ENCODE data around the gene FASN.
"Not testable (repeated sequence)": the region's sequence is repeated elsewhere in the genome, so short reads cannot be mapped to it uniquely, and the experiment has no call there.

The FASN gene

DNA sequence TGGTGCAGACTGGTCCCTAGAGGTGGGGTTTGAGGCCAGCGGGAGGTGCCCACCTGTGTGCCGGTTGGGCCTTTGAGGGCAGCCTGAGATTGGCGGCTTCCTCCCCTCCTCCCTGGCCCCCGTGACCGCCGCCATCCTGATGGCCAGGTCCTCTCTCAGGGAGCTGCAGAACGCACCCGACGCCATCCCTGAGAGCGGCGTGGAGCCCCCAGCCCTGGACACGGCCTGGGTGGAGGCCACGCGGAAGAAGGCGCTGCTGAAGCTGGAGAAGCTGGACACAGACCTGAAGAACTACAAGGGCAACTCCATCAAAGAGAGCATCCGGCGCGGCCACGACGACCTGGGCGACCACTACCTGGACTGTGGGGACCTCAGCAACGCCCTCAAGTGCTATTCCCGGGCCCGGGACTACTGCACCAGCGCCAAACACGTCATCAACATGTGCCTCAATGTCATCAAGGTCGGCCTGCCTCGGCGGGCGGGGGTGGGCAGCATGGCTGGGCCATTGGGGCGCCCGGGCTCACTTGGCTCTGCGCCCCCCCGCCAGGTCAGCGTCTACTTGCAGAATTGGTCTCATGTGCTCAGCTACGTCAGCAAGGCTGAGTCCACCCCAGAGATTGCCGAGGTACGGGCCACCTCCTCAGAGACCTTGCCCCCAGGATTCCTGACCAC lies 43.5 kb downstream of the FASN start:
- no peak for DNase-seq

DNA sequence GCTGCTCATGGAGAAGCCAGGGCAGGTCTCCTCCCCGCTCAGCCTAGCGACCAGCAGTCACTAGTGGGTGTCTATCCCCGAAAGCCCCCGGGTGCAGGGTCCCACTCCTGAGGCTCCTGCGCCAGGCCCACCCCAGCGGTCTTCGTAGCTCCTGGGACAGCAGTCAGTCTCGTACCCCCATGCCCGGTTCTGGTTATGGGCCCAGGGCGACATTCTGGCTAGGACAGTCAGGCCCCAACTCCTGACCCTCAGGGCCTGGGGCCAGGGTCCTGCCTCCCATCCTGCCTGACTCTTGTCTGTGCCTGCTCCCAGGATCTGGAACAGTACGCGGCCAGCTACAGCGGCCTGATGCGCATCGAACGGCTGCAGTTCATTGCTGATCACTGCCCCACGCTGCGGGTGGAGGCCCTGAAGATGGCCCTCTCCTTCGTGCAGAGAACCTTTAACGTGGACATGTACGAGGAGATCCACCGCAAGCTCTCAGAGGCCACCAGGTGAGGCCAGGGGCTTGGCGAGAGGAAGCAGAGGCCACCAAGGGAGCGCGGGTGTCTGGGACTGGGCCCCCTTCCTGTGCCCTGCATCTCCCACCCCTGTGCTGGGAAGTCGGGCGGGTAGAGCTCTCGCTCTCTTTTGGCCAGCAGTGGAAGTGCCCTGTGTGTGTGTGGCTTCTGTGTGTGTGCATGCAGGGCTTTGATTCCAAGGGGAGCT lies 44.3 kb downstream of the FASN start:
- DNase-seq, result no peak

DNA sequence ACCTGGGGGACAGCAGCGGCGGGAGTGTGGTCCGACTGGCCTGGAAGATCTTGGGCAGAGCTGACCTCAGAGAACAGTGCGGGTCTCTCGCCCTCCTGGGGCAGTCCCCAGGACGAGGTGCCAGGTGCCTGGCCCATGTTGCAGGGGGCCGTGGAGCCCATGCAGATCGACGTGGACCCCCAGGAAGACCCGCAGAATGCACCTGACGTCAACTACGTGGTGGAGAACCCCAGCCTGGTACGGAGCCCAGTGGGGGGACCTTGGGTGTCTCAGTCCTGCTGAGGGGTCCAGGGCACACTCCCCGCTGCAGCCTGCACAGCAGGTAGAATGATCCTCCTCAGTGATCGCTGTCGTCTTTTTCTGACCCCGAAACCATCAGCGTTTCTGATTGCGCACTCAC lies 44.9 kb downstream of the FASN start:
- no peak for DNase-seq

DNA sequence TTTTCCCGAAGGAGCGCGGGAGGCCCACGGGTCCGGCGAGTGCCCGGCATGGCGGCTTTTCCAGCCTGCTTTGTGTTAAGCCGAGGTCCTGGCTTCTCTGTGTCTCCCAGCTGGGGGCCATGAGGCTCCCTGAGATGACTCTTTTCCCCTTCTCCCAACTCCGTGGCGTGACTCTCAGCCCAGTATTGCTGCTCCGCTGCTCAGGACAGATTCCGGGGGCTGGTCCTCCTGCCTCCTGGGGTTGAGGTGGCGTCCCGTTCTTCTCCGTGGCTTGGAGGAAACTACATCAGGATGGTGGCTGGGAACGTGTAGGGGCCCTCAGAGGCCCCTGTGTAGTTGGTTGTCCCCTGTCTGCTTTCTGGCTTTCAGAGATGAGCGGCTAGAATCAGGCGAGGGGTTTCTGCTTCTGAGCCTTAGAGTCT lies 45.4 kb downstream of the FASN start:
- DNase-seq, result no peak

DNA sequence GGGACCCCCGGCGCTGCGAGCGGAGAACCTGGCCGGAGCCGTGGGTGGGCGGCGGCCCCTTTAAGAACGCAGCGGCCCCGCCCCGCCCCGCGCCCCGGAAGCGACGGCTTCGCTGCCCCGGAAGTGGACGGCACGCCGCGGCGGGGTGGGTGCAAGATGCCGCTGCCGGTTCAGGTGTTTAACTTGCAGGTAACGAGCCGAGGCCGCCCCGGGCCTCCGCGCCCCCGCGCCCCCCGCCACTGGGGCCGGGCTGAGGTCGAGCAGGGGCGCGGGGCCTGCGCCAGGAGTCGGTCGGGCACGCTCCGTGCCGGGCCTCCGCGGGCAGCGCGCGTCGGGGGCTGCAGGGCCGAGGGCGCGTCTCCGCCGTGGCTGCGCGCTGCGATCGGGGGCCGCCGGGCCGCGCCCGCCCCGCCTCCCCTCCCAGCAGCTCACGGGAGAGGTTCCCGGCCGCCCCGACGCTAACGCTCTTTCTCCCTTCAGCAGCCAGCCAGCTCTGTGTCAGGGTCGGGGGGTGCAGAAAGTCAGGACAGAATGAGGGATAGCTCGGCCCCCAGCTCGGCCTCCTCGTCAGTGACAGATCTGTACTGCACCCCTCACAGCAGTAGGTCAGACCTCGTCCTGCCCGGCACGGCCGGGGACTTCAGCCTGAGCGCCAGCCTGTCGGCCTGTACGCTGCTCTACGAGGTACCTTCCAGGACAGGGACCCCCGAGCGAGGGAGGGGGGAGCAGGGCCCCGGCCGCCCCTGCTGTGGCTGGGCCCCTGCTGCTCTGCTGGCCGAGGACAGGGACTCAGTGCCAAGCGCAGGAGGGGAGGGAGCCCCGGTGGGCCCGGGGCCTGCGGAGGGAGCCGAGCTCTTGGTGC lies 46.0 kb downstream of the FASN start, which contains the start of the genes GPS1 and RFNG:
Gene GPS1, plus strand, starts transcription at position 123 of the 862 bp plus-strand sequence. Its CDS starts 34 bp downstream, at position 157.
Gene RFNG, minus strand, starts transcription at position 36 of the 862 bp plus-strand sequence. CDS start 45 bp downstream, outside the sequence.
- DNase-seq, result peak; percentile 51

DNA sequence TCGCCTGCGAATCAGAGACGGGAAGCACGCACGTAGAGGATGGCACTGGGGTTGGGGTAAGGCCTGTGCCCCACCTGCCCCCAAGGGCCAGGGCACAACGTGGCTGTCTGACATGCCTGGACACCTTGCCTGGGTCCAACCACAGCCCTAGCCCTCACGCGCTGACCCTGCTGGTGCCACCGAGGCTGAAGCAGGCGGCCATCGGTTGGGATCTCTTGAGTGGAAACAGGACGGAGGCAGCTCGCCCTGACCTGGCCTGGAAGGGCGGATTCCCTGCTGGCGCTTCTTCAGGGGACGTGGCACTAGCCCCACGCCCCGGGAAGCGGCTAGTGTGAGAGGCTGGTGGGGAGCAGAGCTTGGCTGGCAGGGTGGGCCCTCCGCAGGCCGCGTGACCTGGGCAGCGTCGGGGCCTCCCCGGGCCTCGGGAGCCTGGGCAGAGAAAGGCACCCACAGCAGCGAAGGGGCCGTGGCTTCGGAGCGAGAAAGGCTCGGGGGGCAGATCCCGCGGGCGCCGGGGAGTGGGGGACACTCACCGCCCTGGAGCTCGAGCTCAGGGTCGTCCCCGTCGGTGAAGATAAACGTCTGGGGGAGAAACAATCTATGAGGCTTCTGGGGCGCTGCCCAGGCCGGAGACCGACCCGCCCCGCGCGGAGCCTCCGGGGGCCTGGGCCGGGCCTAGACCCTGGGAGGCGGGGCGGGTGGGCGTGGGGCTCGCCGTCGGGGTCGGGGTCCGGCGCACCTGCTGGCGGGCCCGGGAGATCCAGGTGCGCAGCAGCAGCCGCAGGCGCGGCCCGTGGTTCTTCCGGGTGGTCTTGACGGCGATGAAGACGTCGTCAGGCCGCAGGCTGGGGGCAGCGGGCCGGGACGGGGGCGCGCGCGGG lies 47.0 kb downstream of the FASN start:
- DNase-seq, result no peak

DNA sequence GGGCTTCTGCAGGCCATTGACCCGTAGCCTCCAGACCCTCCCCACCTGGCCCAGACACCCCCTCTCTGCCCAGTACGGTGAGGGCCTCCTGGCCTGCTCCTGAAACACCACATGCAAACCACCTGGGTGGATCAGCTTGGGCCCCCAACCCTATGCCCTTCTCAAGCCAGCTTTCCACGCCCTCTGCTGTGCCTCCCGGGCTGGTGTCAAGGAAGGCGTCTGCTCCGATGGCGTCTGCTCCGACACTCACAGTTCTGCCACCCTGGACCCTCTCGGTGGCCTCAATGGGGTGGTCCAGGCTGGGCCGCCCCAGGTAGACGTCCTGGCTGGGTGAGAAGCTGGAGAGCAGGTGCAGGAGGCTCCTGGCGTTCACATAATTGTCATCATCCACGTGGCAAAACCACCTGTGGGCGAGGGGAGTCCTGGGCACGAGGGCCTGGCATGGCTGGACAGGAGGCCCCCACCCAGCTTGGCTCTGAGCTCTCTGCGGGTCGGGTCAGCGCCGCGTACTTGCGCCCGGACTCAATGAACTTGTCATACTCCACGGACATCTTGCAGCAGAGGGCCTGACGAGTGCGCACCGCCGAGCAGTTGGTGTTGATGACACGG lies 47.8 kb downstream of the FASN start:
- DNase-seq, result no peak

DNA sequence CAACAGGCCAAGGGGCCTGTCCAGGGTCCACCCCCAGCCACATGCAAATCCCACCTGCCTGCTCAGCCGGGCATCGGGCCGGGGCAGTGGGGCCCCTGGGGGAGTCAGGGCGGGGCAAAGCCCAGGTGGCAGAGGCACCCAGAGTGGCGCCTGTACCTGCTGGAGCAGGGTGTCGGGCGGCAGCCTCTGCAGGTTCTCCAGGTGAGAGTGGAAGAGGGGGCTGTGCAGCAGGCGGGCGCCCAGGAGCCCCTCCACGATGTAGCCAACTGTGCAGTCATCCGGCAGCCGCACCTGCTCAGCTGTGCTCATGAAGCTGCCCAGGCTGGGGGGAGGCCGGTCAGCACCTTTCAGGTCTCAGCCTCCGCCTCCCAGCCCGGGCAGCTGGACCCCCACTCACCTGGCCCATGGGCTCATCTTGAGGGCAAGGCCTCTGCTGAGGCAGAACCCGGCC lies 48.5 kb downstream of the FASN start:
- no peak for DNase-seq

DNA sequence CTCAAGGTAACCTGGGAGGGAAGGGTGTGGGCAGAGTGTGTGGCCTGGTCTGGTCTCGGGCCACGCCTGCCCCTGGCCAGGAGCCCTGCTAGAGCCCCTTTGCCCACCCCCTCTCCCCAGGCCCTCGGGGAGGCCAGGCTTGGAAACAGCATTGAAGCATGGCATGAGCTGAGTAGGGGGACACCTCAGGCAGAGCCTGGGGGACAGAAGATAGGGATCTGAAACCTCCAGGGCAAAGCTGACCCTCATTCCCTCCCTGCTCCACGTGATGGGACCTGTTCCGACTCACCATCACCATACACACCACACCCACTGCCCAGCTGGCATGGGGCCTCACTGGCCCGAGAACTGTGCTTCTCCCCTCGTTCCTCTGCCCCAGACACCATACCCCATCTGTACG lies 48.9 kb downstream of the FASN start:
- no peak for DNase-seq

DNA sequence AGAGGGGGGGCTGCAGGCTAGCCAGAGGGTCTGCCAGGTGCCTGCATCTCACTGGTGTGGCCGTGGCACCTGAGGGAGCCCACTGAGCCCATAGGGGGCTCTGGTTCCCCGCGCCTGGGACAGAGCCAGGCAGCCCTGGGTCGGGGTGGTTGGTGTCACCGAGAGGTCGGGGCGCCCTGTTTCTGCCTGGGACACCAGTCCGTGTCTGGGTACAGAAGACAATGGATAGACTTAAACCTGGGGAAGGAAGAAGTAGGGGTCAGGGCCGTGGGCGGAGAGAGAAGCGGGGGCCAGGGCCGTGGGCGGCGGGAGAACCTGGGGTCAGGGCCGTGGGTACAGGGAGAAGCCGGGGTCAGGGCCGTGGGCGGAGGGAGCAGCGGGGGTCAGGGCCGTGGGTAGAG lies 49.5 kb downstream of the FASN start:
- DNase-seq, result no peak

DNA sequence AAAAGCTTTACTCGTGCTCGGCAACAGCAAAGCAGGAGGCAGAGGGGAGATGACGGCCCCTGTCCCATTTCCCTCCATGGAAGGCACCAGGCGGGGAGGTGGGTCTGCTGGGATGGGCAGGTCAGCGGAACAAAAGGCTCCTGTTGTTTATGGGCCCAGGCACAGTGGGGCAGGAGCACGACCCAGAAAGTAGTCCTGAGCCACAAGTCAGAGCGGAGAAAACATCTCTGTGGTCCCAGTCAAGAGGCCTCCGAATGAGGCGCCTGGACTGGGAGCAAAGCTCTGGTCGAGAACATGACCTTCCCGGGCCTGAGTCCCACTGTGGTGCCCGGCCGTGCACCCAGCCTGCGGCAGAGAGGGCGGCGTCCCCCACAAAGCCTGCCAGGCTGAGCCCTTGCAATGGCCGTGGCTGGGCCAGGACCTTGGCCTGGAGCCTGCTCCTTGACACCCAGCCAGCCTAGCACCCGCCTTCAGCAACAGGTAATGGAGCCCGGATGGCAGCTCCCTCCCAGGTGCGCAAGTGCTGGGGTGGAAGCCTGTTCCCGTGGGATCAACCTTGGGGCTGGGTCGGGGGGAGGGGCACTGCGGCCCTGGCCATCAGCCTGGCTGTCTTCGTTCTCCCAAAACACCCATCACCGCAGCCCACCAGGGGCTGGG lies 50.0 kb downstream of the FASN start:
- DNase-seq, result no peak

DNA sequence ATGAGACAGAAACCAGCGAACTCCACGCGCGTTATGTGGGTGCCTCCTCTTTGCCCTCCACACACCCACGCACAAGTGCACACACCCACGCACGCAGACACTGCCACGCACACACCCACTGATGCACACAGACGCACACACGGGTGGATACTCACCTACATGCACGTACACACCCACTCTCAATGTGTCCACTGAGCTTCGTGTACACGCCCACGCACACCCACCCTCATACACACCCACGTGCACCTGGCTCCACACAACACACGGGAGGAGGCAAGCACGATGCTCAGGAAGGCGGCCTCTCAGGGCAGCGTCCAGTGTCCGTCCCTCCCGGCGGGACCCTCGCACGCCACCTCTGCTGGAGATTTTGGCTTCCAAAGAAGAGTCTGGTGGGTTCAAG lies 50.7 kb downstream of the FASN start:
- no peak for DNase-seq

DNA sequence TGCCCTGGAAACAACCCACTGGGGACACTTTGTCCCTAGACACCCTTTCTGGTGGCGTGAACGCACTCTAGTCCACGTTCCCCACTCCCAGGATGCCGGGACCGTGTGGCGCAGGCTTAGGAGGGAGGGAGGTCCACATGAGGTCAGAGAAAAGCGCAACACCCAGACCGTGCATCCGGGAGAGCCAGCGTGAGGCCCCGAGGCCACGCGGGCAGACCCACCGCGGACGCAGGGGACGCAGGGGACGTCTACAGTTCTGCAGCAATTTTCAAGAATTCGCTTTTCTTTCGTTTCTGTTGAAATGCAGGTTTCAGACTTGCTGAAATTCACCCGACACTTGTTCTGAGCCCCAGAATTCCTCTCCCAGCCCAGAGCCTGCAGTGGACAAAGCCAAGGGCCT lies 51.1 kb downstream of the FASN start:
- no peak for DNase-seq

DNA sequence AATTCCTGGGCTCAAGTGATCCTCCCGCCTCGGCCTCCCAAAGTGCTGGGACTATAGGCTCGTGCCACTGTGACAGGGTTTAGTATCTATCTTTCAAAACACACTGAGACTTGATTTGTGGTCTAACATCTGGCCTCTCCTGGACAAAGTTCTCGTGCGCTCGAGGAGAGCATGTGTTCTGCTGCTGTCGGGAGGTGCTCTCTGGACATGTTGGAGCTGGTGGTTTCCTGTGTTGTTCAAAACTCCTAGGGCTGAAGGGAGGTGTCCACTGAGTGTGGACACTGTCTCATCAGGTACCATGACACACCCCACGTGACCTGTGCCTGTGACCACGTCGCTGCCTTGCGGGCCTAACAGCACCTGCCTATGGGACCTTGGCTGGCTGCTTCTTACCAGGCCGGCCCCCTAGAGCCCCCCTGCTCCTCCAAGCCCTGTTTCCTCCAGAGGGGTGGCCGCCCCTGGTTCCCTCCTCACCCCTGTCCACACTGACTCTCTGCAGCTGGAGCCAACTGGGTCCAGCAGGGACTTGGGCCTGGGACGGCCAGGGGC lies 52.0 kb downstream of the FASN start:
- no peak for DNase-seq

DNA sequence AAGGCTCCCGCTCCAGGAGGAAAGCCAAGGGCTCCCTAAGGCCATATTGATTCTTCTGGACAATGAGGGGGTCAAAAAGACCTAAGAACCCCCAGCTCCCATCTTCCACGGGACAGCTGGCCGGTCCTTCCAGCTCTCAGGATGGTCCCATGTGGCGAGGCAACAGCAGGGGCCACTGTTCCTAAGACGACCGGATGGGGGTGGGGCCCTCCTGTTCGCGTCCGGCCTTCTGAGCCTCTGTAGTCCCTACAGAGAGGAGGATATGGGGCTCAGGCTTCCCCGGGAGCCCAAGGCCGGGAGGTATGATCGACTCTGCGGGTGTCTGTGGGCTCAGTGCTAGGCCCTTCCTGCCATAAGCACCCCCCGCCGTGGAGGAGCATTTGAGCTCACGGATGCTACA lies 54.5 kb downstream of the FASN start:
- no peak for DNase-seq

DNA sequence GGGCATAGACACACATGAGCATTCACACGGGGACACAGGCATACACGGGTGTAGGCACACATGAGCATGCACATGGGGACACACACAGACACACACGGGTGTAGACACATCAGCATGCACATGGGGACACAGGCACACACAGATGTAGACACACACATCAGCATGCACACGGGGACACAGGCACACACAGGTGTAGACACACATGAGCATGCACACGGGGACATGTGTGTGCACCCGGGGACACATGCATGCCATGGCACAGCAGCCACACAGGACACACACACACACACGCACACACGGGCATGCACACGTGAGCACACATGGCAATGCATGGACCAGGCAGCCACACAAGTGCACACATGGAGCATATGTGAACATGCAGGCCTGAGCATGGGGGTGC lies 55.4 kb downstream of the FASN start:
- DNase-seq, result no peak

DNA sequence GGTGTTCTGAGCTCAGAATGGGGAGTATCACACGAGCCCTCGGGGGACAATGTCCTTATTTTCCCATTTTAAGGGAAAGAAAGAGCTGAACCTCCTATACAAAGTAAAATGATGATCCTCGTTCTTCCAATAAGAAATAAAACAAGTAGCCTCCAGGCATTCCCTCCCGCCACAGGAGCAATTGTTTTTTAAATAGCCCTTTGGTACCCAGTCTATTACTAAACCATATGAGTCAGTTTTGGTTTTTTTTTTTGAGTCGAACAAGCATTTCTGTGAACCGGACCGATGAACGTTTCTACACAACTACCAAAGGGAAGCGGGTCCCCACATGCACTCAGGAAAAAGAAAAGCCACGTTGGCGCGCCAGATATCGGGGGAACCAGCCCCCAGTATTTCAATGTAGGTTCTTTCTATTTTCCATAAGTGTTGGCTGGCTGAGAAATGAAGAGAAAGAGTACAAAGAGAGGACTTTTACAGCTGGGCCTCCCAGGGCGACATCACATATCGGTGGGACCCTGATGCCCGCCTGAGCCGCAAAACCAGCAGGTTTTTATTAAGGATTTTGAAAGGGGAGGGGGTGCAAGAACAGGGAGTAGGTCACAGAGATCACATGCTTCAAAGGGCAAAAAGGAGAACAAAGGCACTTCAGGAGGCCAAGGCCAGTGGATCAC lies 56.8 kb downstream of the FASN start:
- no peak for DNase-seq

DNA sequence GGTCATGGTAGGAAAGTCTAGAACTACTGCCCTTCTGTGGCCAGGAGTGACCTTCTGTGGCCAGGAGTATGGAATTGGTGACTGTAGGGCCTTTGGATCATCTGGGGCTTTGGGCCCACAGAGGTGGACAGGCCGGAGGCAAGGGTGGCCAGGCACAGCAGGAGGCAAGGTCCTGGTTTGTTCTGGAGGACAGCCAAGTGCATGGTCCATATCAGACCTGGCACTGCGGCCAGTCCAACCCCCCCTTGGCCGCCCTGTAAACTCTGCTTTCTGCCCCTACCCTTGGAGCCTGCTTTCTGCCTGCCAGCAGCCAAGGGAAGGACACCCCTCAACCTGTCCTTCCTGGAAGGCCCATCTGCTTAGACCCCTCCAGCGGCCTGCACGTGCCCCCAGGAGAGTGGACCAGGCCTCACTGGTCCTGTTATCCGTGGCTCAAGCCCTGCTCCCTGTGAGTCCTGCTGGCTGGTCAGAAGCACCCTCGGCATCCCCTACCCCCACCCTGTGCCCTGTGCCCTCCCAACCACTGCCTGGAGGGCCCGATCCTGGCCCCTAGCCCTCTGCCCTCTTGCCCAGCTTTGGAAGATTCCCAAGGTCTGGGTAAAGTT lies 58.2 kb downstream of the FASN start:
- no peak for DNase-seq

DNA sequence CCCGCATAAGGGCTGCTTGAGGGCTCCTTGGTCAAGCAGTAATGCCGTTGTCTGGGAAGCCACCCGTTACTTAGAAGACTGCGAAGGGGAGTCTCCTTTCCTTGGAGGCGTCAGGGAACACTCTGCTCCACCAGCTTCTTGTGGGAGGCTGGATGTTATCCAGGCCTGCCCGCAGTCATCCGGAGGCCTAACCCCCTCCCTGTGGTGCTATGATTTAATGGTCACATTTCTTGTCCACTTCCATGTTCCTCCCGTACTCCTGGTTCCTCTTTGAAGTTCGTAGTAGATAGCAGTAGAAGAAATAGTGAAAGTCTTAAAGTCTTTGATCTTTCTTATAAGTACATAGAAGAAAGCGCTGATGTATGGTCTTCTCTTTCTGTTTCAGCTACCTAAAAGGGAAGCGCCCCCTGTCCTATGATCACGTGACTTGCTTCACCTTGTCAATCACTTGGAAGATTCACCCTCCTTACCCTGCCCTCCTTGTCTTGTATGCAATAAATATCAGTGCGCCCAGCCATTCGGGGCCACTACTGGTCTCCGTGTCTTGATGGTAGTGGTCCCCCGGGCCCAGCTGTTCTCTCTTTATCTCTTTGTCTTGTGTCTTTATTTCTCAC lies 59.1 kb downstream of the FASN start:
- DNase-seq, result not testable (repeated sequence)

DNA sequence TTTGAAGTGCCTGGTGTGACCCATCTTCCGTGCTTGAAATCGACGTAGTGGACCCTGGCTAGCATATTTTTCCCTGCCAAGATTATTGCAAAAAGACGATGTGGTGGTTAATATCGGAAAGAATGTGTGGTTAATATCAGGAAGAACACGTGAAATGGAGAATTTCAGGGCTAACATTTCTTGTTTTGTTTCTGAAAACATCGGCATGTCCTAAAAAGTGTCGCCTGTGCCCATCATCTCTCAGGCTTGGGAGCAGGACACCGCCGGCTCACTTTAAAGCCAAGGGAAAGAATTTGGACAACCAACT lies 60.2 kb downstream of the FASN start:
- DNase-seq, result no peak

Measured in NCI-H1105 treated with DMSO at 0.1 percent for 48 hours (cell line).